H7 (cell line): ENCODE measurements around the gene NBPF1. TPM values are rescaled to one million over a fixed set of nuclear protein-coding genes. Genes with fewer than 3 reads are reported as not detected.
"Not testable (repeated sequence)": the region's sequence is repeated elsewhere in the genome, so short reads cannot be mapped to it uniquely, and the experiment has no call there.

Experiments
- DNase-seq: peaks from one replicate; pipeline ENCODE4 v3.0.0; 2012
- H3K27me3 ChIP-seq: 2 replicates; pipeline ENCODE4 v1.6.0; 2011; ENCODE audit warnings: mild to moderate bottlenecking, low read length; ENCODE audit not compliant: control insufficient read depth, insufficient read depth
- H3K36me3 ChIP-seq: replicated peaks from 2 replicates; pipeline ENCODE4 v1.5.1; 2011; ENCODE audit warnings: low read length; ENCODE audit not compliant: control insufficient read depth, insufficient read depth
- H3K4me3 ChIP-seq: 2 replicates; pipeline ENCODE4 v1.5.1; 2011; ENCODE audit warnings: low read depth, mild to moderate bottlenecking, control low read depth, low read length, moderate library complexity; ENCODE audit not compliant: insufficient read depth
- total RNA-seq: library from RNA; depleted of rRNA; stranded (reverse); fragments of >200 nt; shearing (Covaris generic); gene quantifications from 2 replicates; pipeline ENCODE4 v1.2.3, GENCODE V29; 2014

Gene NBPF1
- total RNA-seq, 1 experiment from 2014 or later = 6.8 TPM

DNA sequence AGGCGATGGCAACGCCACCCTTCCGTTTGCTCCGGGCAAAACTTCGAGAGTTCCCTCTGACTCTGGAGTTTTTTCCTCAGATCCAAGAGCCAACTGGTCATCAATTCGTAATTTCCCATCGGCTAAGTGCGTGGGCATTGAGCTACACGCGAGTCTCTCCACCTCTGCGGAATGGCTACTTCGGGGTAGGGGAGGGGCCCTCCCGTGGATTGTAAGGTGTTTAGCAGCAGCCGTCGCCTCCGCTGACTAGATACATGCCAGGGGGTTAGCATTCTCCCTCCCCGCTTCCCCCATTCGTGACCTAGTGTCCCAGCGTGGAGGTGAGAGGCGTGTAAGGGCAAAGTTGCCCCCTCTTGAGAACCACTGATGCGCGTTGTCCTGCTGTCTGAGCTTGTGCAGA is 77.5 kb downstream of the NBPF1 start:
- DNase-seq, H3K36me3 ChIP-seq: not testable (repeated sequence)
- Histone ChIP-seq H3K4me3 (peak overlapping the region; percentile 60), H3K27me3 (peaks cover 16% of the 10 kb centered on the region)

DNA sequence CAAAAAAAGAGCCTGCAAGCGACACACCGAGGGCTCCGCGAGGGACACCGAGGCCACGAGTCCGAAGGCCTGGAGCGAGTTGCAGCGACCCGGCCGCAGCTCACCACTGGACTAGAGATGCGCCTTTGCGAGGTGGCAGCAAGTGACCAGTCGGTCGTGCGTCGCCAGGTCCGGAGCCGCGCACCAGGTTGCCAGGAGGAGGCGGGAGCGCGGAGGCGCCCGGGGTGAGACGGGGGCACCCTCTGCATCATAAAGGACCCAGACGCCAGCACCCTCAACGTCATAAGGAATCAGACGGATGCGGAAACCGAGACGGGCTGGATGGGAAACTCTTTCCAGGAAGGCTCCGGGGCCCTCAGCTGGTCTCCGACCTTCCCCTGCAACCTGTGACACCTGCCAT is 77.9 kb downstream of the NBPF1 start:
- not testable (repeated sequence) for DNase-seq, H3K36me3 ChIP-seq
- Histone ChIP-seq H3K4me3 (peak overlapping the region; percentile 60), H3K27me3 (peaks cover 16% of the 10 kb centered on the region)

DNA sequence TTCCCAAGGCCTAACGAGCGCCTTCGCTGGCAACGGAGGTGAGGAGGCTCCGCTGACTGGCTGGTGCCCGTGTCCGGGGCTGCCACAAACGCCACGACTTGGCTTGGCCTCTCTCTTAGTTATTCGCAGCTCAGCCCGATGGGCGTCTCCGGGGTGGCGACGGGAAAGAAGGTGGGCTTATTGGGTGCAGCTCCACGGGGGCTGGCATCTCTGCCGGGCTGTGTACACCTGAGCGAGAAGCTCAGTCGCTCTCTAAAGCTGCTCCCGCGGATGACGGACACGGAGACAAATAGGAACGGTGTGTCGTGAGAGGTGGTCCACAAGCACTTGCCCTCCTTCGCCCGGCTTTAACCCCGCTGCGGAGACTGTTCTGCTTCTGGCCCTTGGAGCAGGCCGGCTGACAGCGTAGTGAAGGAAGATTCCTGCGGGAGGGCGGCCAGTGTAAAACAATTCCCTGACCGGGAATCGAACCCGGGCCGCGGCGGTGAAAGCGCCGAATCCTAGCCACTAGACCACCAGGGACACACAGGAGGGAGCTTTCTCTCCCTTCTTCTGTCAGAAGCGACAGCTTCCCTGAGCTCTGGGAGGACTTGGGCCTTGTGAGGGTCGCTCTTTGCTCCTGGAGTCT is 78.4 kb downstream of the NBPF1 start:
- Histone ChIP-seq H3K4me3 (peak overlapping the region; percentile 60), H3K27me3 (peaks cover 16% of the 10 kb centered on the region)
- DNase-seq, H3K36me3 ChIP-seq: not testable (repeated sequence)

DNA sequence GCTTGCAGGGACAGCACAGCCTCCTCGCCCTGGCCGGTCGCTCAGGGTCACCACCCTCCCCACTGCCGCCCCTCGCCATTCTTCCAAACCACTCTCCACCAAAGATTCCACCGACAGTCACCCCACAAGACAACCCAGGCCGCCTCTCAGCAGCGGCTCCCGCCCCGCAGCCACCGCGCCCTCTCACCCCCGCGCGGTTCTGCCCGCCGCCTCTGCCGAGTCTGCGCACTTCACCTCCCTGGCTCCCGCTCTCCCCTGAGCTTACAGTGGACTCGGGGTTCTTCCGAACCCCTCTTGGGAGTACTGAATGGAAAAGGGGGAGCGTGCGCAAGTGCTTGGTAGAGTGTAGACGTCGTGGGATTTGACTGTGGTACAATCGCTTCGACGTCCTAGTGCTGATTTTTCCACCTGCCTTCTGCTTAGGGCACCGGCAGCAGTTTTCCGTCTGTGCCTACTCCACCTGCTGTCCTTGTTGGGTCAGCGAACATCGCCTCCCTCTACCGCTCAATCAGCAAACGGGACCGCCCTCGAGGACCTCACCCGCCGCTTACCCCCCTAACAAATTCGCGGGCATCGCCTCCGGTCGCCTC is 79.0 kb downstream of the NBPF1 start:
- H3K4me3 ChIP-seq = peak overlapping the region; percentile 38
- H3K36me3 ChIP-seq, DNase-seq: not testable (repeated sequence)
- H3K27me3 ChIP-seq = peaks cover 16% of the 10 kb centered on the region

DNA sequence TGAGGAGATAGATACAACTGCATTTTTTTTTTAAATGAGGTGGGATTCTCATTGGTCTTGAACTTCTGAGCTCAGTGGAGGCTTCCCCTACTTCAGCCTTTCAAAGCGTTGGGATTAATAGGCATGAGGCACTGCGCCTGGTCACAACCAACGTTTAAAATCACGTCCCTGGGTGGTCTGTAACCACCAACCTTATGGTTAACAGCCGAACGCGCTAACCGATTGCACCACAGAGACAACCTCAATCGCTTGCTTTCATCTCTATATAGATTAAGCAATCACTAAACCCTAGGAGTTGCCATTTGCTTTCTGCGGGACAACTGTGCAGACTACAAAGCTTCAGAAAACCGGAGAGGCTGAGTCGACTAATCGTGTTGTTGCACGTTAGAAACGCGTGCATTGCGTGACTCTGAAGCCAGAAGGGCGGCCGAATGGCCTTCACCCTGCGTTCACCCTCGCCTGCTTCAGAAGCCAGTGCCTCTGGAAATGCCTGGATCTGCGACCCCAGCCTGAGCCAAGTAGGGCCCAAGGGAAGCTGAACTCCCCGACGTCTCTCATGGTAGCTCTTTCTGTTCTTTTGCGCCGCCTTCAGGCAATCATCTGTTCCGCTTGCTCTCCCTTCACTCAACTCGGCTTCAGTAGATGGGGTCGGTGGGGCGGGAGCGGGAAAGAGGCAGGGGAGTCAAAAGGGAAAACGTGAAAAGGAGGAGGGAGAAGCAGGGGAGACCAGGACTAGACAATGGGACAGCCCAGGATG is 81.0 kb downstream of the NBPF1 start:
- peak; percentile 1 for DNase-seq
- Histone ChIP-seq H3K27me3 (peaks cover 16% of the 10 kb centered on the region), H3K4me3 (peak overlapping the region; percentile 14; the same call in 1 of the 2 replicates)
- not testable (repeated sequence) for H3K36me3 ChIP-seq

DNA sequence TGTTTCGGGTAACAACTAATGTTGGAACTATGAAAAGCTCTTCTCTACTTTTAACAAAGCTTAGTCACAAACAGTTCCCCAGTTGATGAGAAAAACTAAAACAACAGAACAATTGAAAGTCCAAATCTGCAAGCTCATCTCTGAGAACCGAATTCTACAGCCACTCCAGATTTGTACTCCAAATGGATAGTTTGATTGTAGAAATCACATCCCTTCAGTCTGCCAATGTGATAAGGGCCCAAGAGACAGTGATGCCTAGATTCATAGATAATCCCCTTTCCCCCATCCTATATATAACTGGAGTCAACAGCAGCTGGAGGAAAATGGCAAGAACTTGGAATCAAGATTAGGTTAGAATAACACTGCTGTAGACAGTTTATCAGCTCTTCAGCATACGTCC is 85.0 kb downstream of the NBPF1 start:
- not testable (repeated sequence) for H3K27me3 ChIP-seq, DNase-seq, H3K36me3 ChIP-seq, H3K4me3 ChIP-seq

DNA sequence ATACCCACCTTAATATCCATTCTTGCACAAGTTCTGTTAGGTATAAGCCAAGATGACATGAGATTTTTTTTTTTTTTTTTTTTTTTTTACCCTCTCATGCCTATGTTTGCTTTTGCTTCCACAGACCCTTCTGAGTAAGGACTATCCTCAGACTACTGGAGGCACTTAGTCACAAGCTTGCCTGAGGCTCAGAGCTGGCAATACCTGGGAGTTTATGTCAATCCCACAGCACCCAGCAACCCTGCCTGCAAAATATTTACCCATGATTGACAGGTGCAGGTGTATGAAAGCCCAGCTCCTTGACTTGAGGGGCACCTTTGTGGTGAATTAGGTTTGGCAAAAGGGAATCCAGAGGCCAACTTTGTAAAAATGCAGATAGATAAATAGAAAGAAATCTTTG is 87.6 kb downstream of the NBPF1 start:
- not testable (repeated sequence) for H3K4me3 ChIP-seq, H3K27me3 ChIP-seq, DNase-seq, H3K36me3 ChIP-seq

DNA sequence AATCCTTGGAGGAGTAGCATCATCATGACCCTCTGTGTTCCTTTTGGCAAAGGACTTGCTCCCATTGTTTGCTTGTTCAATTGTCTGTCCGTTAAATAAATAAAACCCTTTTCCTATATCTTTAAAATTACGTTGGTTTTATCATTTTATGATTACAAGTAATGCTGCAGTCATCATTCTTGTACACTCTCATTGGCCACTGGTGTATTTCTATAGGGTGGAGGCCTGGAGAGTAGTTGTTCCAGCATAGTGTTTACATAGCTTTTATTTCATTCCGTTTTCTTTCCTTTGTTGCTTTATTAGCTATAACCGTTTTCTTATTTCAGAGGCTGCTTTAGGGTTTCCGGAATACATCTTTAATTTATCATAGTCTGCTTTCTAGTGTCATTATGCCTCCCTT is 91.7 kb downstream of the NBPF1 start:
- not testable (repeated sequence) for H3K36me3 ChIP-seq, H3K4me3 ChIP-seq, H3K27me3 ChIP-seq, DNase-seq

DNA sequence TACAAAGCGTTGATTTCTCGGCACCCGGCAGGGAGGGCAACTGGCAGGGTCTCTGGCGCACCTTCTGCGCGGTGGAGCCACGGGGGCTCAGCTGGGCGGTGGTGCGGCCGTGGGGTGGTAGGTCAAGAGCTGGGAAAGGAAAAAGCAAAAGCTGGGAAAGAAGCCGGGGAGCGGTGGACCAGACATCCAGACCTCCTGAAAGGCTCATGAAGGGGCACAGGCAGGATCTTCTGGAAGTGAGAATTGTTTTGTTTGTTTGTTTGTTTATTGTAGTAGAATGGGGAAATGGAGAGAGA is 92.1 kb downstream of the NBPF1 start:
- Histone ChIP-seq H3K4me3 (peak overlapping the region; percentile 29; the same call in 1 of the 2 replicates), H3K36me3 (no peaks in the 10 kb centered on the region), H3K27me3 (no peaks in the 10 kb centered on the region)
- peak; percentile 22 for DNase-seq

DNA sequence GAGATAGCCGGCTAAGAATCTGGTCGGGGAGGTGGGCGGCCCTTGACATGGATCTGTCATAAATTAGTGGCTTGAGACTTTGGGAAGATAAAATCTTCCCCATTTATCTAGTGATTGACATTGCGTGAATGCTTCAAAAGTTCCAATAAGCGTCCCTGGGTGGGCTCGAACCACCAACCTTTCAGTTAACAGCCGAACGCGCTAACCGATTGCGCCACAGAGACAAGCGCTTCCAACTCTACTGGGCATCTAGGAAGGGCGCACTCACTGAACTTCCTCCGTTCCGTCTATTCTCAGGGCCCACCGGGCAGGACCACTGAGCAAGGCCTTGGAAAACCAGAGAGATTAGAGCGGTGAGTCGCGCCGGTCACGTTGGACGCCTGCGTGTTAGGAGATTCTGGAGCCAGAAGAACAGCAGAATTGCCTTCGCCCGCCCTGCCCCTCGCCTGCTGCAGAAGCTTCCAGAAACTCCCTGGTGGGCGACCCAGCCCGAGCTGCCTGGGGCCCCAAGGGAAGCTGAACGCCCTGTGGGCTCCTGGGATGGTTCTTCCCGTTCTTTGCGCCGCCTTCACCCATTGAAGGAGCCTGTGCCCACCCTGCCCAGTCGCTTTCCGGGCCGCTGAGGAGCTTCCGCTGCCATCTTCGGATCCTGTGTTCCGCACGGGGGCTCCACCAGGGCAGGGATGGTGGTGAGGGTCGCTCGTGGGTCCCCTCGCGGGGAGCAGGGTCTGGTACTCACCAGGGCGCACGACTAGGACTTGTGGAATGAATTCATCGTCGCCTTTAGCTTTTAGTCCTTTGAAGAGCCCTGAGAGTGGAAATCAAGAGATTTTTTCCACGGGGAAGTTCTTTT is 92.7 kb downstream of the NBPF1 start:
- H3K36me3 ChIP-seq, H3K27me3 ChIP-seq: not testable (repeated sequence)
- peak overlapping the region; percentile 29; the same call in 1 of the 2 replicates for H3K4me3 ChIP-seq
- peak; percentile 33 for DNase-seq

DNA sequence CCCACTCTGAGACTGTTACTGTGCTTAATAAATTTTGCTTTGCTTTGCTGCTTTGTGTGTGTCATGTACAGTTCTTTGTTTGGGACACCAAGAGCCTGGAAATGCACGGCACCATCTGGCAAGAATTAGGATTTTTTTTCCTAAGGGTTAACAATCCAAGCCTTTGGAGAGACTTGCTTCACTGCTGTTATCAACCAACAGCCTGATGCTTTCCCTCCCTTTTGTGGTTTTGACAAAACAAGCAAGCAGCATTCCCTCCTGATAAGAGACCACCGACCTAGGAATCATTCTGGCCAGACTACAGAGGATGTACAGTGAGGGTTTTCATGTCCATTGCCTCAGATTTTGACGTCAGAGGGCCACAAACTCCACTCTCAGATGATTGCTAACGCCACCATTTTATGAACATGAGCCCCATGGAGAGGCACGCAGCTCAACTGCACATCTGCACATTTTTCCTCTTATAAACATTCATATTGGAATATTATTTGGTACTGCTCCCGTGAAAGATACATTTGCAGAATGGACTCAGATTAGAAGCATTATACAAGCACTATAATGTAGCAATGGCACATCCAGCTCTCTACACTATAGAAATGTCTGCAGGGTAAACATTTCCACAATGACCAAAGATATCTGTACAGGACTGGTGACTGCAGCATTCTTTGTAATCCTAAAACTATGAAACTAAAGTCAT is 94.0 kb downstream of the NBPF1 start:
- DNase-seq, H3K36me3 ChIP-seq, H3K27me3 ChIP-seq, H3K4me3 ChIP-seq: not testable (repeated sequence)

DNA sequence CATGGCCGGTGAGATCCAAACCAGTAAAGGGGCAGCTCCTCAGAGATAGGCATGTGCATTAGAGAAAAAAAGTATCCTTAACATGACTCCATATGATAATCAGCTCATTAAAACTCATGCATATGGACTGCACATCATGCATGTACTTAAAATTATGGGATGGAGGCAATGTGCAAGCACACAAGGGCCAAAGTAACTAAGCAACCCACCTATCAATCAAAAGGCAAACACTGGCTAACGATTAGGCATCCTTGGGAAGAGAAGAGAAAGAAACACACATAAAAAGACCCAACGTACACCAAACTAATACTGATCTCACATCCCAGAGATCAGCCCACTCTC is 94.5 kb downstream of the NBPF1 start:
- not testable (repeated sequence) for DNase-seq

DNA sequence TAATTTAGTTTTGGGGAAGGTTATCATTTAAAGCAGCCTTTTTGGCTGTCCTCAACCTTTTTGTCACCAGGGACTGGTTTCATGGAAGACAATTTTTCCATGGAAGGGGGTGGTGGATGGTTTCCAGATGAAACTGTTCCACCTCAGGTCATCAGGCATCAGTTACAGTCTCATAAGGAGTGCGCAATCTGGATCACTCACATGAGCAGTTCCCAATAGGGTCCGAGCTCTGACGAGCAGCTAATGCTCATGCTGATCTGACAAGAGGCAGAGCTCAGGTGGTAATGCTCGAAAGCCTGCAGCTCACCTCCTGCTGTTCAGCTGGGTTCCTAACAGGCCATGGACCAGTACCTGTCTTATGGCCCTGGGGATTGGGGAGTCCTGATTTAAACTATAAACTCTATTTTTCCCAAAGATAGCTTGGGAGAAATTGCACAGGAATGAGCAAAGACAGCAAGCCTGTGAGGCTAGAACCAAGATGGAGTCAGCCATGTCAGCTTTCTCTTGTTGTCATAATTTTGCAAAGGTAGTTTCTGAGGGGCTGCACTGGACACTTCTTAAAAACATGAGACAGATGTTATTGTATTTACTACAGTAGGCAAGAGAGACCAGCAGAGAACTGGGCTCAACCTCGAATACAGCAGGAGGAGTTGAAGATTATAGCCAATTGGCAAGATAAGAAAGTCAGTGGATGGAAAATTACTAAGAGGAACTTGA is 96.5 kb downstream of the NBPF1 start:
- H3K4me3 ChIP-seq, H3K36me3 ChIP-seq, DNase-seq, H3K27me3 ChIP-seq: not testable (repeated sequence)

More for the DNA sequence above, 94.5 kb downstream of the NBPF1 start:
- not testable (repeated sequence) for H3K36me3 ChIP-seq, H3K27me3 ChIP-seq, H3K4me3 ChIP-seq
